Endodermal cell (in vitro differentiated cells): ENCODE results near the gene MMEL1. TPM values are rescaled to one million over a fixed set of nuclear protein-coding genes. Genes with fewer than 3 reads are reported as not detected.

ENCODE experiments used
- DNase-seq: peaks from one replicate; pipeline ENCODE4 v3.0.0-alpha.2; 2017
- H3K27ac ChIP-seq: 2 replicates; pipeline ENCODE4 v1.5.1; 2013; ENCODE audit warnings: mild to moderate bottlenecking, low read depth, low read length, moderate library complexity
- H3K27me3 ChIP-seq: 2 replicates; pipeline ENCODE4 v1.6.1; 2013; ENCODE audit warnings: mild to moderate bottlenecking, low read length, moderate library complexity; ENCODE audit not compliant: insufficient read depth, control insufficient read depth, poor library complexity, severe bottlenecking
- H3K36me3 ChIP-seq: 2 replicates; pipeline ENCODE4 v1.7.0; 2013; ENCODE audit warnings: mild to moderate bottlenecking, low read length, moderate library complexity; ENCODE audit not compliant: control insufficient read depth, insufficient read depth
- H3K4me1 ChIP-seq: one replicate; pipeline ENCODE4 v1.7.0; 2013; ENCODE audit warnings: low read length; ENCODE audit not compliant: control insufficient read depth, insufficient read depth
- H3K4me3 ChIP-seq: 2 replicates; pipeline ENCODE4 v1.5.1; 2013; ENCODE audit warnings: mild to moderate bottlenecking, low read length, moderate library complexity
- H3K9ac ChIP-seq: 2 replicates; pipeline ENCODE4 v1.6.1; 2013; ENCODE audit warnings: mild to moderate bottlenecking, low read length, moderate library complexity; ENCODE audit not compliant: poor library complexity, severe bottlenecking; ENCODE audit errors: extremely low read depth
- H3K9me3 ChIP-seq: 2 replicates; pipeline ENCODE4 v1.6.1; 2013; ENCODE audit warnings: mild to moderate bottlenecking, low read length, moderate library complexity; ENCODE audit not compliant: control insufficient read depth
- H3K27ac Mint-ChIP-seq: 2 replicates; pipeline ENCODE4 v1.8.0; 2020; ENCODE audit warnings: mixed read lengths
- H3K27me3 Mint-ChIP-seq: 2 replicates; pipeline ENCODE4 v1.8.0; 2021; ENCODE audit warnings: mild to moderate bottlenecking, mixed read lengths; ENCODE audit not compliant: insufficient read depth
- H3K36me3 Mint-ChIP-seq: 2 replicates; pipeline ENCODE4 v1.8.0; 2020; ENCODE audit warnings: low read depth, mixed read lengths
- H3K4me1 Mint-ChIP-seq: 2 replicates; pipeline ENCODE4 v1.8.0; 2020; ENCODE audit warnings: mixed read lengths
- H3K4me3 Mint-ChIP-seq: 2 replicates; pipeline ENCODE4 v1.8.0; 2020; ENCODE audit warnings: mild to moderate bottlenecking, moderate library complexity, mixed read lengths
- H3K9me3 Mint-ChIP-seq: 2 replicates; pipeline ENCODE4 v1.8.0; 2020; ENCODE audit warnings: mild to moderate bottlenecking, mixed read lengths
- WGBS, 2 experiments: methylation state at CpG; one replicate each; pipeline versions ENCODE4 v1.1.5 to v1.1.7; 2013; ENCODE audit warnings: missing lambda C conversion rate in 2 of 2, mixed read lengths in 1 of 2; ENCODE audit not compliant: insufficient coverage in 1 of 2, insufficient read length in 1 of 2; 5-methylcytosine and 5-hydroxymethylcytosine counted together
- total RNA-seq, 2 donors: library from RNA; stranded (reverse); fragmentation: NEBNext Ultra II Directional in 1 of 2; extraction: Animal tissue kit (Norgen Biotek cat#: 25700) in 1 of 2; gene quantifications; 2 replicates in 1 of 2; 3 replicates in 1 of 2; pipeline ENCODE4 v1.2.1, GENCODE V29; 2021
- TF ChIP-seq, protein P1 (sequence below): fragments of 200-600 bp; sonication (generic); conservative IDR thresholded peaks from 2 replicates; pipeline ENCODE4 v1.5.0; 2021; ENCODE audit warnings: antibody characterized with exemption, mild to moderate bottlenecking

Gene MMEL1
- total RNA-seq, 2 donors from 2014 or later = 0.42 TPM; not detected in 1

DNA sequence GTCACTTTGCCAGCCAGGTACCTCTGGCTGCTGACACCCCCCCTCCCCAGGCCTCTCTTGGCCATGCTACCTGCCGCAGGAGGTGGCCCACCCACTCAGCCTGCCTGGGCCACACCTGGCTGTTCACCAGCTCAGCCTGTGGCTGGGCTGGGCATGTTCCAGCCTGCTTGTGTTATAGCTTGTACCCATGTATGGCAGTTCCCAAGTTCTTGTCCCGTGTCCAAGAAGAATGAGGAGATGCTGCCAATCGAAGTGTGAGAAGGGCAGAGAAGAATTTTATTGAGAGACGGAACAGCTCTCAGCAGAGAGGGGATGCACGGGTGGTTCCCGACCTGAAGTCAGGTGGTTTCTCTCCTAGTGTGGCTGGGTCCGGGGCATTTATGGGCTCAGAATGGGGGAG, 3.9 kb upstream of the MMEL1 start:
- Histone ChIP-seq H3K36me3 (no peaks in the 10 kb centered on the region), H3K9ac (no peak overlapping the region), H3K27ac (no peak overlapping the region), H3K27me3 (no peaks in the 10 kb centered on the region), H3K4me3 (no peak overlapping the region), H3K9me3 (peaks cover 13% of the 10 kb centered on the region), H3K4me1 (no peaks in the 10 kb centered on the region)
- TF ChIP-seq, protein P1, sequence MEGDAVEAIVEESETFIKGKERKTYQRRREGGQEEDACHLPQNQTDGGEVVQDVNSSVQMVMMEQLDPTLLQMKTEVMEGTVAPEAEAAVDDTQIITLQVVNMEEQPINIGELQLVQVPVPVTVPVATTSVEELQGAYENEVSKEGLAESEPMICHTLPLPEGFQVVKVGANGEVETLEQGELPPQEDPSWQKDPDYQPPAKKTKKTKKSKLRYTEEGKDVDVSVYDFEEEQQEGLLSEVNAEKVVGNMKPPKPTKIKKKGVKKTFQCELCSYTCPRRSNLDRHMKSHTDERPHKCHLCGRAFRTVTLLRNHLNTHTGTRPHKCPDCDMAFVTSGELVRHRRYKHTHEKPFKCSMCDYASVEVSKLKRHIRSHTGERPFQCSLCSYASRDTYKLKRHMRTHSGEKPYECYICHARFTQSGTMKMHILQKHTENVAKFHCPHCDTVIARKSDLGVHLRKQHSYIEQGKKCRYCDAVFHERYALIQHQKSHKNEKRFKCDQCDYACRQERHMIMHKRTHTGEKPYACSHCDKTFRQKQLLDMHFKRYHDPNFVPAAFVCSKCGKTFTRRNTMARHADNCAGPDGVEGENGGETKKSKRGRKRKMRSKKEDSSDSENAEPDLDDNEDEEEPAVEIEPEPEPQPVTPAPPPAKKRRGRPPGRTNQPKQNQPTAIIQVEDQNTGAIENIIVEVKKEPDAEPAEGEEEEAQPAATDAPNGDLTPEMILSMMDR = no peak
- H3K4me1 Mint-ChIP-seq = no peaks in the 10 kb centered on the region
- H3K27me3 Mint-ChIP-seq = peaks cover 60% of the 10 kb centered on the region
- no peak overlapping the region for H3K4me3 Mint-ChIP-seq
- peaks cover 19% of the 10 kb centered on the region for H3K9me3 Mint-ChIP-seq
- DNase-seq = no peak
- no peak overlapping the region for H3K27ac Mint-ChIP-seq
- 82 to 84% methylated on average over 6 to 7 of the region's 7 CpGs for WGBS, 2 experiments
- H3K36me3 Mint-ChIP-seq = no peaks in the 10 kb centered on the region

DNA sequence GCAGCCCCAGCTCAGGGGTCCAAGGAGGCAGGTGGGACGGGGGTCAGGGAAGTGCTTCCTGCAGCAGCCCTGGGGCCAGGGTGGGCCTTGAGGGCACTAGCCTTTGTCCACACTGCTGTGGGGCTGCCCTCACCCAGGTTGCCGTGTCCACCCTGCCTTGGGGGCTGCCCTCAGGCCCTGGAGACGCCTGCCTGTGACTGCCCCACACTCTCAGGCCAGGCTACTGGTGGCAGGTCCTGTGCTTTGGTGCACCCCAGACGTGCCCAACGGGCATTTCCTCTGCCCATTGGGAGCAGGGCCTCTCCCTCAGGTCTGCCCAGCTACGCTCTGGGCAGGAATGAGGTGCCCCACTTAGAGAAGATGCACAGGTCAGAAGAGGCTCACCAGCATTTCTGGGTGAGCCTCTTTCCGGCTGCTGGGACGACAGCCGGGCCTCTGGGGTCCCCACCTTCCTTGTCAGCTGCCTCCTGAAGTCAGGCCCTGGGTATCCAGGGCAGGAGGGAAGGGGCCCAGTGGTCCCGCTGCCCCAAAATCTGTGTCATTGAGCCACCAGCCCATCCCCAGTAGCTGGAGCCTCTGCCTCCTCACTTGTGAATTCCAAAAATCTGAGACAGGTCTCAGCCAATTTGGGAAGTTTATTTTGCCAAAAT, 2.7 kb upstream of the MMEL1 start:
- Histone ChIP-seq H3K27me3 (peaks cover 4% of the 10 kb centered on the region), H3K4me3 (no peak overlapping the region), H3K4me1 (no peaks in the 10 kb centered on the region), H3K27ac (no peak overlapping the region), H3K9ac (no peak overlapping the region), H3K9me3 (peaks cover 15% of the 10 kb centered on the region), H3K36me3 (no peaks in the 10 kb centered on the region)
- WGBS, 2 experiments = 79 to 89% methylated on average over 7 to 10 of the region's 10 CpGs
- DNase-seq = no peak
- no peaks in the 10 kb centered on the region for H3K4me1 Mint-ChIP-seq
- no peaks in the 10 kb centered on the region for H3K36me3 Mint-ChIP-seq
- TF ChIP-seq, protein P1 = no peak
- H3K9me3 Mint-ChIP-seq = peaks cover 19% of the 10 kb centered on the region
- no peak overlapping the region for H3K27ac Mint-ChIP-seq
- H3K27me3 Mint-ChIP-seq = peaks cover 73% of the 10 kb centered on the region
- no peak overlapping the region for H3K4me3 Mint-ChIP-seq

DNA sequence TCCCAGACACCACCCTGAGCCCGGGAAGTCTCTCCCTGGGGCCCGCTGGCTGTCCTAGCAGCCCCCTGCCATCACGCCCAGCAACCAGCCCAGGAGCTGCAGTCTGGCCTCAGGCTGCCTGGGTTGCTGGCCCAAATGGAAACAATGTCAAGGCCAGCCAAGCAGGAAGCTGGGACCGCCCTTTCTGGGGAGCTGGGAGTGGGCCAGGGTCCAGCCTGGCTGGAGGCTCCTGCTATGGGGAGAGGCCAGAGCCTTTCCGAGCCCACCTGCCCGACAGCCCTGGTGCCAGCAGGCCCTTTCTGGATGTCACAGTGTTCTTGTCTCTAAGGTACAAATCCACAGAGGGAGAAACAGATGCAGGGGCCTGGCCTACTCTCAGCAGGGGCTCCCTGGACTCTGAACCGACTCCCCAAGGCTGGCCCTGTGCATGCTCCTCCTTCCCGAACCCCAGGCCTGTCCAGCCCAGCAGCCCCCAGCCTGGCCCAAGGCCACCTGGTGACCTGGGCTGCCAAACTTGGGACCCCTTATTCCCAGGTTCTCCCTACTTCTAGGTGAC, 1.2 kb upstream of the MMEL1 start:
- Histone ChIP-seq H3K4me1 (no peaks in the 10 kb centered on the region), H3K36me3 (no peaks in the 10 kb centered on the region), H3K9me3 (peaks cover 20% of the 10 kb centered on the region), H3K27me3 (peaks cover 19% of the 10 kb centered on the region), H3K9ac (no peak overlapping the region), H3K4me3 (no peak overlapping the region), H3K27ac (no peak overlapping the region)
- H3K9me3 Mint-ChIP-seq = peaks cover 19% of the 10 kb centered on the region
- no peak overlapping the region for H3K27ac Mint-ChIP-seq
- H3K4me1 Mint-ChIP-seq = no peaks in the 10 kb centered on the region
- H3K36me3 Mint-ChIP-seq = no peaks in the 10 kb centered on the region
- H3K4me3 Mint-ChIP-seq = no peak overlapping the region
- TF ChIP-seq, protein P1 = no peak
- DNase-seq = no peak
- H3K27me3 Mint-ChIP-seq = peaks cover 82% of the 10 kb centered on the region
- 89 to 95% methylated on average over 4 to 8 of the region's 8 CpGs for WGBS, 2 experiments
